SH-SY5Y (cell line): Measurements from ENCODE around the gene TMEM184B.

ENCODE experiments used
- GATA2 ChIP-seq: IDR thresholded peaks from 2 replicates; pipeline ENCODE4 v1.6.1; 2011; ENCODE audit warnings: mild to moderate bottlenecking, low read depth, low read length
- GATA3 ChIP-seq: IDR thresholded peaks from 2 replicates; pipeline ENCODE4 v1.6.1; 2011; ENCODE audit warnings: low read depth, mild to moderate bottlenecking, low read length, moderate library complexity

GRCh38 chr22:38250643-38251340 is 22.0 kb downstream of the TMEM184B start:
- no peak for TF ChIP-seq GATA3
- no peak for TF ChIP-seq GATA2
